GM18508 (cell line): ENCODE data around the gene ZC2HC1C.

Experiments used
- ATAC-seq: cut with Tn5 transposase; IDR thresholded peaks from one replicate; pipeline ENCODE4 v1.9.1; 2021; ENCODE audit warnings: moderate number of reproducible peaks; ENCODE audit not compliant: insufficient read depth, unreplicated experiment

Gene ZC2HC1C

DNA sequence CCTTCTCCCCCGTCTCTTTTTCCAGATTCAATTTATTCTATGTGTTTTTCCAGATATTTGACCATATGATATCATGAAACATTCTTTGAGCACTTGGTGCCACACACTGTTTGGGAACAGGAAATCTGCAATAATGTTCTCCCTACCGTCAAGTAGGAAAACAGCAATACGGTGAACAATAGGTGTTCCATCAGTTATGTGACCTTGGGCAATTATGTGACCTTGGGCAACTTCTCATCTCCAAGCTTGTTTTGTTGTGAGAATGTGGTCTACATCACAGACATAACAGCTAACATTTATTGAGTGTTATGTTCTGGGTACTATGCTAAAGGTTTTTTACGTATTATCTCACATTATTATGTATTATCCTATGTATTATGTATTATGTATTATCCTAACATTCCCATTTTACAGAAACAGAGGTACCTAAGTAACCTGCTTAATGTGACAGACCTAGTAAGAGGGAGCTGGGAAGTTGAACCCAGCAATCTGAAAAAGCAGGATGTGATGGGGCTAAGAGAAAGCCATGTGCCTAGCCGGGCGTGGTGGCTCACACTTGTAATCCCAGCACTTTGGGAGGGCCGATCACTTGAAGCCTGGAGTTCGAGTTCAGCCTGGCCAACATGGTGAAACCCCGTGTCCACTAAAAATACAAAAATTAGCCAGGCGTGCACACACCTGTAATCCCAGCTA lies 58.6 kb downstream of the ZC2HC1C start:
- no peak for ATAC-seq

- no peak for ATAC-seq
These were observed 59.2 kb downstream of the ZC2HC1C start for GRCh38 chr14:75128596-75128990.
